ENCODE data around the gene DNAJB6.
A peak's percentile ranks its signal among the peaks of the same experiment; 100 is the strongest.

Gene DNAJB6

DNA sequence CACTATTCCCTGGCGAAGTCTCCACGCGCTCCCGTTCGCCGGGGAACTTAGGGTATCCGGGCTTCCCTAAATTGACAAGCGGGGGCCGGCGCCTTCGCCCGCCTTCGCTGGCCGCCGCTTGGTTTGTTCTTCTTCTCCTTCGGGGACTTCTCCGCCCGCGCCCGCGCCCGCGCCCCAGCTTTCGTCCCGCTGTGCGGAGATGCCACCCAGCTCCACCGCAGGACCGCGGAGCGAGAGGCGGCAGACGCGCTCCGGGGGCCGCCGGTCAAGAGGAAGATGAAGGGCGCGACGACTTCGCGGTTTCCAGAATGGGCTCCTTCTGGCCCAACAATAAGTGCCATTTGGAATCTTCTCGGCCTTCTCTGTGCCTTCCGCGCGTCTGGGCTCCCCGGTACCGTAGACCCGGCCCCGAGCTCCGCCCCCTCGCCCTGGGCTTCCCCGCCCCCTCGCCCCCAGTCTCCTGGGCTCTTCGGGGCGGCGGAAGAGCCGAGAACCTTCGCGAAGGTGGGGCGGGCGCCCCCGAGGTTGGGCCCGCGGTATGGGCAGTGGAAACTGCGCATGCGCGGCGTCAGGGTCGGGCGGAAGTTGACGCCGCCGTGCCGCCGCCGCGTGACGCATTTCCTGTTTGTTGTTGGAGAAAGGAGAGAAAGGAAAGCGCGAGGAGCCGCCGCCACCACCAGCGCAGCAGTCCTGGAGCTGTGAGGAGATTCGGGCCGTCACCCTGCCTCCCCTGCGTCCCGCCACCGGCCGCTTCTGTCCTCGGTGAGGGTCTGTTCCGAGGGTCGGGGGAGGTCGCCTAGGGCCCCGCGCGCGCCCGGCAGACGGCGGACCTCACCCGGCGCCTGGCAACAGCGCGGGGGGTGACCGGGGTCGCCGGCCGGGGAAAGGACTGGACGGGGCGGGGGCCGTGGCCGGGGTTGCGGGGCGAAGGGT is at the start of gene DNAJB6:
Gene DNAJB6, plus strand, starts transcription at position 622 of the 933 bp plus-strand sequence. CDS start 21,569 bp downstream, outside the sequence.
- Mint-ChIP-seq H3K27me3 (no peaks in the 10 kb centered on the region), H3K36me3 (ENCODE audit: low read depth) (peaks cover 41% of the 10 kb centered on the region), H3K4me1 (ENCODE audit: low read depth) (peaks cover 40% of the 10 kb centered on the region), H3K9me3 (no peaks in the 10 kb centered on the region), H3K4me3 (peak within 1 kb of the TSS; percentile 95), H3K27ac (peak within 1 kb of the TSS; percentile 98)
- DNase-seq: peak; percentile 97

DNA sequence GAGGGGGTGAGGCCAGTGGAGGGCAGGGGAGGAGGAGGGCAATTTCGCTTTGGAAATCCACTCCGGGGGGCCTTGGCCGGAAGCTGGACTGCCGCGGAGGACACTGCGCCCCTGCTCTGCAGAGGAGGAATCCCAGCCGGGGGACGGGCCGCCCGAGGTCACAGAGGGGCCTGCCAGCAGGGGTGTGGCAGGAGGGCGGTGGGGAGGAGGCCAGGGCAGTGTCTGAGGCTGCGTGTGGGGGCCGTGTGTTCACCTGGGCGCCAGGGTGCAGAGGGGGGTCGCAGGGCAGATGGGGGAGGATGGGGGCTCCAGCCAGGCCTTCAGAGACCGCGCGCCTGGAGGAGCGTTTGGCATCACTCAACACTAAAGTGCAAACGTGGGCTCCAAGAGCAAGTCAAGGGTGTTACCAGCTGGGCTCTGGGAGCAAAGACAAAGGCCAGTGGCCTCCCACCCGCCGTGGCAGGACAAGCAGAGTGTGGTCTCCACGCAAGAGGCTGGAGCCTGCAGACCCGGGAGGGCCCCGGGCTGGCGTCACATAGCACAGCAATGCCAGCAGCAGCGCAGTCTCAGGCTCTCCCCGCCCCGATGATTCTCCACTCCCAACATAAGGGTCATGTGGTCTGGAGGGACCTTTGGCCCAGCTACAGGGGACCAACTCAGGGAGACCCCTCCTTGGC is 45.3 kb upstream of the DNAJB6 start:
- no peaks in the 10 kb centered on the region for H3K9me3 Mint-ChIP-seq
- no peak overlapping the region for H3K27ac Mint-ChIP-seq
- H3K4me1 Mint-ChIP-seq (ENCODE audit: low read depth): no peaks in the 10 kb centered on the region
- no peak overlapping the region for H3K4me3 Mint-ChIP-seq
- H3K27me3 Mint-ChIP-seq: no peaks in the 10 kb centered on the region
- H3K36me3 Mint-ChIP-seq (ENCODE audit: low read depth): no peaks in the 10 kb centered on the region
- no peak for DNase-seq

DNA sequence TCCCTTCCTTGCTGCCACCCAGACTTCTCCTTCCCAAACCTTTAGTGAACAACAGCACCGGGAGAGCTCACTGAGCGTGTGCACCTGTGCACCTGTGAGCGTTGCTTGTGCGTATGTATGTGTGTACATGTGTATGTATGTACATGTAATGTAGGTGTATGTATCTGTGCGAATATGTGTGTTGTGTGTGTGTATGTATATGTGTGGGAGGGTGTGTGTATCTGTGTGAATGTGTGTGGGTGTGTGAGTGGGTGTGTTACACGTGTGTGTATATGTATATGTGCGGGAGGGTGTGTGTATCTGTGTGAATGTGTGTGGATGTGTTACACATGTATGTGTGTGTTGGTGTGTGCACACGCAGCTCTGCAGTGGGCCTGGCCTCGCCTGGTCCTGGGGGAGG is 44.5 kb upstream of the DNAJB6 start:
- H3K4me1 Mint-ChIP-seq (ENCODE audit: low read depth): peaks cover 4% of the 10 kb centered on the region
- no peaks in the 10 kb centered on the region for H3K36me3 Mint-ChIP-seq (ENCODE audit: low read depth)
- H3K27me3 Mint-ChIP-seq: no peaks in the 10 kb centered on the region
- H3K4me3 Mint-ChIP-seq: no peak overlapping the region
- no peak for DNase-seq
- H3K27ac Mint-ChIP-seq: peak overlapping the region; percentile 4
- no peaks in the 10 kb centered on the region for H3K9me3 Mint-ChIP-seq

DNA sequence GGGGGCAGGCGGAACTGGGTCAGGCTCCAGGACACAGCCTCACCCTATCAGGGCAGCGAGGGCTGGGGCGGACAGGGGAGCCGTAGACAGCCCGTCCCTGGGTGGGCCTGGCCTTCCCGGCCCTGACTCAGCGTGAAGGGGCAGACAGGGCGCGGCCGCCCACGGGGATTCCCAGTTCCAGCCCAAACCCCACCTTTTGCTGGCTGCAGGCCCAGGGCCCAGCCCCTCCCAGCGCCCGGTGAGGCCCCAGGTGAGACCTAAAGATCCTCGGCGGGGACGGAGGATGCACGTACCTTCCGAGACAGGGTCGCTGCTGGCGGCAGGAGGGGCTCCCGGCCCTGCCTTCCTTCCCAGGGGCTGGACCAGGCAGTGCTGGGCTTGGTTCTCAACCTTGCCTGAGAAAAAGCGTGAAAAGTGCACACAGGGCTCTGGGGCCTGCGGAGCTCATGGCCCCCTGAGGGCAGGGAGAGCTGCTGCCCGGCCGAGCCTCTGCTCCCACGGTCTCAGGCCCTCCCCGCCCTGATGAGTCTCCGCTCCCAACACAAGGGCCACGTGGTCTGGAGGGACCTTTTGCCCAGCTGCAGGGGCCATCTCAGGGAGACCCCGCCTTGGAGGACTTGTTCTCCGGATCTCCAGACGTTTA is 43.9 kb upstream of the DNAJB6 start:
- no peak for DNase-seq
- no peaks in the 10 kb centered on the region for H3K9me3 Mint-ChIP-seq
- no peaks in the 10 kb centered on the region for H3K36me3 Mint-ChIP-seq (ENCODE audit: low read depth)
- no peak overlapping the region for H3K4me3 Mint-ChIP-seq
- no peaks in the 10 kb centered on the region for H3K27me3 Mint-ChIP-seq
- H3K4me1 Mint-ChIP-seq (ENCODE audit: low read depth): peaks cover 5% of the 10 kb centered on the region
- H3K27ac Mint-ChIP-seq: no peak overlapping the region

DNA sequence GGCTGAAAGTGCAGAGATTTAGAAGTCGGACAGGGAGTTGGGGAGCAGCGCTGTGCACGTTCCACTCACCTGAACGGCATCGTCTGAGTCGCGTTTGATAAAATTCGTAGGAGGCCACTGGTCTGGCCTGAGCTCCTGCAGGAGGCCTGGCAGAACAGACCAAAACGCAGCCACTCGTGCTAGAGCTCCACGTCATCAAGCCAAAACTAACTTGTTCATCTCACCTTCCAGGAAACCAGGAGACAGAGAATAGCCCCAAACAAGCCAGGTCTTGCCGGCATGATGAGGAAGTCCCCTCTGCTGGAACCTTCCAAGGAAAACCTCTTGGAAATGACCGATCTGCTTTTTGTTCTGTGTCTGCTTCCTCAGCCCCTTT is 43.4 kb upstream of the DNAJB6 start:
- no peak for DNase-seq
- no peaks in the 10 kb centered on the region for H3K9me3 Mint-ChIP-seq
- H3K4me3 Mint-ChIP-seq: no peak overlapping the region
- no peaks in the 10 kb centered on the region for H3K27me3 Mint-ChIP-seq
- H3K27ac Mint-ChIP-seq: no peak overlapping the region
- H3K4me1 Mint-ChIP-seq (ENCODE audit: low read depth): peaks cover 5% of the 10 kb centered on the region
- no peaks in the 10 kb centered on the region for H3K36me3 Mint-ChIP-seq (ENCODE audit: low read depth)

DNA sequence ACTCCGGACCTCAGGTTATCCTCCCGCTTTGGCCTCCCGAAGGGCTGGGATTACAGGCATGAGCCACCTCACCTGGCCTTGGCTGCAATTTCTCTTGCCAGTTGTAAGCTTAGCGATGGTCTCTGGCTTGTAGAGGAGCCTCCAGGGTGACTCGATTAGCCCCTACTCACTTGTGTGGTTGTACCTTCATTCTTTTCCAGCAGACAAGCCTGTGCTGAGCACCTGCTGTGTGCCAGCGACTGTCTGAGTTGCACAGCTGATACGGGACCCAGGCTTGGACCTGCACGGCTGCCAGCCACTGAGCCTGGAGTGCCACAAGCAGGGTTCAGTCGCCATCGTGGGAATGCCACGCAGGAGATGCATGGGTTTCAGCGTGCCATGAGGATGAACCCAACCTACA is 42.0 kb upstream of the DNAJB6 start:
- Mint-ChIP-seq H3K4me3 (no peak overlapping the region), H3K9me3 (no peaks in the 10 kb centered on the region), H3K27me3 (no peaks in the 10 kb centered on the region), H3K36me3 (ENCODE audit: low read depth) (no peaks in the 10 kb centered on the region), H3K4me1 (ENCODE audit: low read depth) (peaks cover 13% of the 10 kb centered on the region), H3K27ac (no peak overlapping the region)
- no peak for DNase-seq

DNA sequence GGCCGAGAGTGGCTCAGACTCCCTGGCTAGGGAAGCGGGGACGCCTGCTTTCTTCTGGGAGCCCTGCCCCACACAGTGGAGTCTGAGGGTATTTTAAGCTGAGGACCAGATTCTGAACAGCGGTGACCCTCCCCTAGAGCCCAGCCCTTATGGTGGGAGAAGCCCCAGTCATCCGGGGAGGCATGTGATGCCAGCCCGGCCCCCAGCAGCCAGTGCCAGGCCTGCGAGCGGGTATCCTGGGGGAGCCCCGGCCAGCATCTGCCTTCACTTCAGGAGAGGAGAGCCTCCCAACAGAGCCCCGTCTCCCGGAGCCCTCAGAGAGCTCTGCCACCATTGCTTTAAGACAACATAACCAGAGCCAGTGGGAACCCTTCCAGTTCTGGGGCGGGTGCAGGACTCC is 41.5 kb upstream of the DNAJB6 start:
- no peaks in the 10 kb centered on the region for H3K27me3 Mint-ChIP-seq
- H3K27ac Mint-ChIP-seq: no peak overlapping the region

DNA sequence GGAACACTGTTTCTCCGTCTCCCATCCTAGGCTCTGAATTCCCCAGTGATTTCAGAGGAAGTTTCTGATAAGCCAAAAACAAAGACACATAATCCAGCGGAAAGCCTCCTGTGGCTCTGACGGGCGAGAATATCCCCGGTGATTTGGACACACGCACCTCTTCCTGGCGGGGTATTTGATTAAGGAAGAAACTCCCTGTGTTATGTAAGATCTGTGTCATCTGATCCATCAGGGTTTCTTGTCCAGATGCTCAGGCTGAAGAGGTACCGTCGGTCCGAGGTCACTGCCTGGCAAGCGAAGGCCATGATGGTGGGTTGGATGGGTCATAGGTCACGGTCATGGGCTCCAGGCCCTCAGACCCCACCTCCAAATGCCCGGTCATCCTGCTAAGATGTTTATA is 39.6 kb upstream of the DNAJB6 start:
- no peaks in the 10 kb centered on the region for H3K9me3 Mint-ChIP-seq
- peak overlapping the region; percentile 2 for H3K27ac Mint-ChIP-seq
- no peaks in the 10 kb centered on the region for H3K27me3 Mint-ChIP-seq
- no peaks in the 10 kb centered on the region for H3K36me3 Mint-ChIP-seq (ENCODE audit: low read depth)
- H3K4me1 Mint-ChIP-seq (ENCODE audit: low read depth): peaks cover 27% of the 10 kb centered on the region
- H3K4me3 Mint-ChIP-seq: no peak overlapping the region
- no peak for DNase-seq

More for the DNA sequence above, 41.5 kb upstream of the DNAJB6 start:
- H3K36me3 Mint-ChIP-seq (ENCODE audit: low read depth): no peaks in the 10 kb centered on the region
- peaks cover 13% of the 10 kb centered on the region for H3K4me1 Mint-ChIP-seq (ENCODE audit: low read depth)
- H3K9me3 Mint-ChIP-seq: no peaks in the 10 kb centered on the region
- no peak for DNase-seq
- H3K4me3 Mint-ChIP-seq: no peak overlapping the region

DNA sequence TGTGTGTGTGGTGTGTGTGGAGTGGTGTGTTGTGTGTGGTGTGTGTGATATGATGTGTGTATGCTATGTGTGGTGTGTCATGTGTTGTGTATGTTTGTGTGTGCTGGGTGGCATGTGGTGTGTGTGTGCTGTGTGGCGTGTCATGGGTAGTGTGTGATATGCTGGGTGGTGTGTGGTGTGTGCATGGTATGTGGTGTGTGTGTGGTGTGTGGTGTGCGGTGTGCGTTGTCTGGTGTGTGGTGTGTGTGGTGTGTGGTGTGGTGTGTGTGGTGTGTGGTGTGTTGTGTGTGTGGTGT is 37.5 kb upstream of the DNAJB6 start:
- no peaks in the 10 kb centered on the region for H3K27me3 Mint-ChIP-seq
- no peaks in the 10 kb centered on the region for H3K36me3 Mint-ChIP-seq (ENCODE audit: low read depth)
- no peaks in the 10 kb centered on the region for H3K9me3 Mint-ChIP-seq
- peak overlapping the region; percentile 31 for H3K27ac Mint-ChIP-seq
- peaks cover 40% of the 10 kb centered on the region for H3K4me1 Mint-ChIP-seq (ENCODE audit: low read depth)
- no peak for DNase-seq
- no peak overlapping the region for H3K4me3 Mint-ChIP-seq

DNA sequence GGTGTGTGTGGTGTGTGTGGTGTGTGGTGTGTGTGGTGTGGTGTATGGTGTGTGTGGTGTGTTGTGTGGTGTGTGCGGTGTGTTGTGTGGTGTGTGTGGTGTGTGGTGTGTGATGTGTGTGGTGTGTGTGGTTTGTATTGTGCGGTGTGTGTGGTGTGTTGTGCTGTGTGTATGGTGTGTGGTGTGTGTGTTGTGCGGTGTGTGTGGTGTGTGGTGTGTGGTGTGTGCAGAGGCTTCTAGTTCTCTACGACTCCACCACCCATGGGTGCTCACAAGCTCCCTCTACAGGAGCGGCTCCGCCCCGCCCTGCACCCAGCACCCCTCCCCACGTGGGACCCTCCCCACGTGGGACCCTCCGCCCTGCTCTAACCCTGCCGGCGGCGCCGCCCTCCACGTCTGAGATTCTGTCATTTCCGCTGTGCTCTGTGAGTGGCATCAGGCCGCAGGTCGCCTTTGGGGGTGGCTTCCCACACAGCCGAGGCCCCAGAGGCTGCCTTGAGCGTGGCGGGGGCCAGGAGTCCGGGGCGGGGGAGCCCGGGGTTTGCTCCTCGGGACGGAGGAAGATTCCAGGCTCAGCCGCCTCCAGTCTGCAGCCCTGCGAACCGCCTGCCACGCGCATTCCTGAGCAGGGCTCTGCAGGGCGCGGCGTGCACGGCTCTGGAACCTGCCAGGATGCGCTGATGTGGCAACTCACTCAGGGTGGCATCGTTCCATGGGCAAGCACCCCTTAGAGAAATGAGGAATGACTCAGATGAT is 37.0 kb upstream of the DNAJB6 start:
- Mint-ChIP-seq H3K27me3 (no peaks in the 10 kb centered on the region), H3K36me3 (ENCODE audit: low read depth) (no peaks in the 10 kb centered on the region), H3K4me3 (no peak overlapping the region), H3K27ac (no peak overlapping the region), H3K4me1 (ENCODE audit: low read depth) (peaks cover 40% of the 10 kb centered on the region), H3K9me3 (no peaks in the 10 kb centered on the region)
- peak; percentile 49 for DNase-seq

DNA sequence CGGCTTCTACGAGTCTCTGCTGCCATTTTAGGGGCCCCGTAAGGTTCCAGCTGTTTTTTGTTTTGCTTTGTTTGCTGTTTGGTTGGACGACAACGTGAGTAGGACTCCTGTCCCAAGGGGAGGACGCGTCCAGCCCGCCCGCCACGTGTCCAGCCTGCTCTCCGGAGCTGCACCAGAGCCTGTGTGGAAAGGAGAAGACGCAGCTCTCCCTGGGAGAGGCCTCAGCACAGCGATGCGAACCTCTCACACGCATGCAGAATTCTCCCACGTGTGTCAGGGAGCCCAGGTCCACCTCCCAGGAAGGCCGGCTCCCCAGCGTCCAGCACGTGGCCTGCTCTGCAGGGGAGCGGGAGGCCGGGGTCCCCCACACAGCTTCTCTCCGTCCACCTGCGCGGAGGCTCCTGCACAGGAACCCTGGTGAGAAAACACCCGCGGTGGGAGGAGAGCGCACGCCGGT is 36.4 kb upstream of the DNAJB6 start:
- no peak for DNase-seq
- no peak overlapping the region for H3K27ac Mint-ChIP-seq
- no peaks in the 10 kb centered on the region for H3K9me3 Mint-ChIP-seq
- no peaks in the 10 kb centered on the region for H3K36me3 Mint-ChIP-seq (ENCODE audit: low read depth)
- H3K27me3 Mint-ChIP-seq: no peaks in the 10 kb centered on the region
- peaks cover 43% of the 10 kb centered on the region for H3K4me1 Mint-ChIP-seq (ENCODE audit: low read depth)
- H3K4me3 Mint-ChIP-seq: no peak overlapping the region

DNA sequence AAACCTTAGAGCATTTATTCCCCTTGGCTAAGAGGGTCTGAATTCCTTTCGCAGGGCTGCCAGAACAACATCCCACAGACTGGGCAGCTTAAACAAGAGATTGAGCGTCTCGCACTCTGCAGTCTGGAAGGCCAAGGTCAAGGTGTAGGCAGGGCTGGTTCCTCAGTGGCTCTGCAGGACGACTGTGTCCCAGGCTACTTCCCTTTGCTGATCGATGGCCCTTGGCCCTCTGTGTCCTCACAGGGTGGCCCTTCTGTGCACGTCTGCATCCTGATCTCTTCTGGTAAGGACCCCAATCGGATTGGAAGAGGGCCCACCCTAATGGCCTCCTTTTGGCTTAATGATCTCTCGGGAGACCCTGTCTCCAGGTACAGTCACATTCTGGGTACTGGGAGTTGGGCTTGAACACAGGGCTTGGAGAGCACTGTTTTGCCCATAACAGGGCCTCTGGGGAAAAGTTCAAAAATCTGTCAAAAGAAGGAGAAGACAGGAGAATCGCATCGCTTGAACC is 35.1 kb upstream of the DNAJB6 start:
- no peaks in the 10 kb centered on the region for H3K27me3 Mint-ChIP-seq
- peak; percentile 49 for DNase-seq
- H3K27ac Mint-ChIP-seq: peak overlapping the region; percentile 97
- H3K4me3 Mint-ChIP-seq: peak overlapping the region; percentile 66
- no peaks in the 10 kb centered on the region for H3K36me3 Mint-ChIP-seq (ENCODE audit: low read depth)
- no peaks in the 10 kb centered on the region for H3K9me3 Mint-ChIP-seq
- H3K4me1 Mint-ChIP-seq (ENCODE audit: low read depth): peaks cover 47% of the 10 kb centered on the region

DNA sequence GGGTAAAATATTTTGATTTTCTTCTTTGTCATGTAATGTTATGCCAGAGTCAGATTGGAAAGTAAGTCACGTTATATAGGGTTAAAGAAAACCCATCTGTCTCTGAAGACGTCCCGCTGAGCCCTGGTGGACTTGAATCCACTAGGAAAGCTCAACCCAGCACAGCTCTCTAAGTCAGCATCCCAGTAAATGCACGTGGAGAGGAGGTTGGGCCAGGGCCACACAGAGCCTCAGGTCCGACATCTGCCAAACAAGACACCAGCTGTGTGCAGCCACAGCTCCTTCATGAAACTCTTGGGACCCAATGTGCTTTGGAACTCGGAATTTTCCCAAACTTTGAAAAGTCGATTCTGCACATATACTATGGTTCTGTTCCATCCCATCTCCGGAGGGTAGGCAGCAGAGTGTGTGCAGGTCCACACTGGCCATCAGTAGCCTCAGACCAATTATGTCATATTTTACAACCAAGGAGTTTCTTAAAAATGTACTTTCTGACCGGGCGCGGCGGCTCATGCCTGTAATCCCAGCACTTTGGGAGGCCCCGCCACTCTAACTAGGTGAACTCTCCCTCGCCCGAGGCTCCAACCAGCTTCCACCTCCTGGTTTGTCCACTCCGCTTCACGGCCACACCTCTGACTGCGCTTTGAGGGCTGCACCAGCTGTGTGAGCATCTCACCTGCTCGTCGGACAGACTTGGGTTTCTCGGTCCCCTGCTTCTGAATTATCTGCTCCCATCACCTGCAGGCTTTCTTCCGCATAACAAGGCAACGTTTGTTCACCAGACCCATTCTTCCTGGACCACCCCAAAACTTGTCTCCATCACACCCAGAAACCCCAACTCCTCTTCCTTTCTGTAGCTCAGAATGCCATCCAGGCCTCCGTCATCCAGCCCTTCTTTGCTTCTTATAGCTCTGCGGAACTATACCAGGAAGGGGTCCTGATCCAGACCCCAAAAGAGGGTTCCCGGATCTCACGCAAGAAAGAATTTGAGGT is 29.7 kb upstream of the DNAJB6 start:
- no peak overlapping the region for H3K4me3 Mint-ChIP-seq
- peaks cover 39% of the 10 kb centered on the region for H3K4me1 Mint-ChIP-seq (ENCODE audit: low read depth)
- peak overlapping the region; percentile 24 for H3K27ac Mint-ChIP-seq

More for the DNA sequence above, 29.7 kb upstream of the DNAJB6 start:
- H3K27me3 Mint-ChIP-seq: no peaks in the 10 kb centered on the region
- no peaks in the 10 kb centered on the region for H3K9me3 Mint-ChIP-seq
- H3K36me3 Mint-ChIP-seq (ENCODE audit: low read depth): no peaks in the 10 kb centered on the region
- DNase-seq: no peak
